SU-DHL-6 (cell line): ENCODE results near the gene DISP1.

Experiments used
- H2AFZ ChIP-seq: fragments of 200-600 bp; sonication (generic); 2 replicates; pipeline ENCODE4 v1.6.1; 2014; ENCODE audit warnings: low read depth, mild to moderate bottlenecking, moderate library complexity, mixed read lengths, antibody characterized with exemption, low read length; ENCODE audit not compliant: severe bottlenecking
- H3F3A ChIP-seq: fragments of 200-600 bp; shearing (Covaris generic); 2 replicates; pipeline ENCODE4 v1.6.0; 2016; ENCODE audit warnings: antibody characterized with exemption, mild to moderate bottlenecking; ENCODE audit not compliant: insufficient read depth
- H3K27ac ChIP-seq: fragments of 200-600 bp; sonication (generic); 2 replicates; pipeline ENCODE4 v1.5.1; 2016; ENCODE audit warnings: low read depth, mild to moderate bottlenecking, low read length, moderate library complexity, mixed read lengths
- H3K27me3 ChIP-seq: fragments of 200-600 bp; sonication (generic), shearing (Covaris generic); 2 replicates; pipeline ENCODE4 v1.6.0; 2014; ENCODE audit warnings: mild to moderate bottlenecking, low read length
- H3K36me3 ChIP-seq: fragments of 200-600 bp; sonication (generic); 2 replicates; pipeline ENCODE4 v1.6.1; 2014; ENCODE audit warnings: mild to moderate bottlenecking, low read length, mixed read lengths
- H3K4me2 ChIP-seq: fragments of 300-600, 200-600 bp; shearing (Covaris generic), sonication (generic); 2 replicates; pipeline ENCODE4 v1.6.0; 2014; ENCODE audit warnings: low read length, low read depth, mild to moderate bottlenecking; ENCODE audit not compliant: poor library complexity, severe bottlenecking
- H3K4me3 ChIP-seq: fragments of 200-600 bp; sonication (generic); 2 replicates; pipeline ENCODE4 v1.5.1; 2014; ENCODE audit warnings: antibody characterized with exemption, low read length, mild to moderate bottlenecking, mixed read lengths; ENCODE audit not compliant: insufficient read depth, poor library complexity, severe bottlenecking
- H3K79me2 ChIP-seq: fragments of 200-600 bp; sonication (generic); 2 replicates; pipeline ENCODE4 v1.6.1; 2014; ENCODE audit warnings: mild to moderate bottlenecking, low read length, moderate library complexity; ENCODE audit not compliant: insufficient read depth
- H3K9ac ChIP-seq: fragments of 200-600 bp; sonication (generic); 2 replicates; pipeline ENCODE4 v1.7.0; 2014; ENCODE audit warnings: mild to moderate bottlenecking, low read length
- H3K9me2 ChIP-seq: fragments of 200-600 bp; sonication (generic); replicated peaks from 2 replicates; pipeline ENCODE4 v1.6.1; 2014; ENCODE audit warnings: low read length; ENCODE audit not compliant: insufficient read depth
- H3K9me3 ChIP-seq: fragments of 200-600 bp; sonication (generic); 2 replicates; pipeline ENCODE4 v1.6.1; 2014; ENCODE audit warnings: low read length, mixed read lengths; ENCODE audit not compliant: insufficient read depth
- H4K20me1 ChIP-seq: fragments of 200-600 bp; sonication (generic); 2 replicates; pipeline ENCODE4 v1.6.1; 2014; ENCODE audit warnings: low read depth, mild to moderate bottlenecking, antibody characterized with exemption, low read length, moderate library complexity, mixed read lengths
- EZH2phosphoT487 ChIP-seq: fragments of 200-600 bp; sonication (generic), shearing (Covaris generic); conservative IDR thresholded peaks from 2 replicates; pipeline ENCODE4 v1.6.1; 2018; ENCODE audit warnings: mild to moderate bottlenecking, antibody characterized with exemption, low read length, moderate library complexity, mixed read lengths
- TF ChIP-seq, protein P1 (sequence below): fragments of 200-600 bp; sonication (generic); IDR thresholded peaks from one replicate; pipeline ENCODE4 v1.5.1; 2017; ENCODE audit warnings: antibody characterized with exemption, mild to moderate bottlenecking, low read length, moderate library complexity; ENCODE audit not compliant: insufficient read depth, poor library complexity, severe bottlenecking

Gene DISP1

GRCh38 chr1:222813866-222814535 lies 838 bp upstream of the DISP1 start:
- H3K27ac ChIP-seq: no peak overlapping the region

GRCh38 chr1:222815440-222815765 lies 564 bp downstream of the DISP1 start:
- Histone ChIP-seq H3K4me3 (peak overlapping the region; percentile 86), H3K27ac (no peak overlapping the region), H3K4me2 (peak overlapping the region; percentile 91), H3K79me2 (0 out of 2 replicates have a peak, but pooled peaks cover 9% of the 10 kb centered on the region), H3K9me2 (no peaks in the 10 kb centered on the region), H3K36me3 (no peaks in the 10 kb centered on the region), H3F3A (no peaks in the 10 kb centered on the region), H3K9me3 (no peaks in the 10 kb centered on the region), H2AFZ (peak overlapping the region; percentile 100), H3K27me3 (no peaks in the 10 kb centered on the region), H4K20me1 (no peaks in the 10 kb centered on the region), H3K9ac (peak overlapping the region; percentile 79)
- TF ChIP-seq, protein P1, sequence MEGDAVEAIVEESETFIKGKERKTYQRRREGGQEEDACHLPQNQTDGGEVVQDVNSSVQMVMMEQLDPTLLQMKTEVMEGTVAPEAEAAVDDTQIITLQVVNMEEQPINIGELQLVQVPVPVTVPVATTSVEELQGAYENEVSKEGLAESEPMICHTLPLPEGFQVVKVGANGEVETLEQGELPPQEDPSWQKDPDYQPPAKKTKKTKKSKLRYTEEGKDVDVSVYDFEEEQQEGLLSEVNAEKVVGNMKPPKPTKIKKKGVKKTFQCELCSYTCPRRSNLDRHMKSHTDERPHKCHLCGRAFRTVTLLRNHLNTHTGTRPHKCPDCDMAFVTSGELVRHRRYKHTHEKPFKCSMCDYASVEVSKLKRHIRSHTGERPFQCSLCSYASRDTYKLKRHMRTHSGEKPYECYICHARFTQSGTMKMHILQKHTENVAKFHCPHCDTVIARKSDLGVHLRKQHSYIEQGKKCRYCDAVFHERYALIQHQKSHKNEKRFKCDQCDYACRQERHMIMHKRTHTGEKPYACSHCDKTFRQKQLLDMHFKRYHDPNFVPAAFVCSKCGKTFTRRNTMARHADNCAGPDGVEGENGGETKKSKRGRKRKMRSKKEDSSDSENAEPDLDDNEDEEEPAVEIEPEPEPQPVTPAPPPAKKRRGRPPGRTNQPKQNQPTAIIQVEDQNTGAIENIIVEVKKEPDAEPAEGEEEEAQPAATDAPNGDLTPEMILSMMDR: no peak

More at GRCh38 chr1:222813866-222814535, 838 bp upstream of the DISP1 start:
- peak overlapping the region; percentile 100 for H2AFZ ChIP-seq
- peak overlapping the region; percentile 79 for H3K9ac ChIP-seq
- no peak overlapping the region for H3K4me3 ChIP-seq
- no peak for TF ChIP-seq EZH2phosphoT487
- TF ChIP-seq, protein P1: no peak
- no peaks in the 10 kb centered on the region for H4K20me1 ChIP-seq
- no peaks in the 10 kb centered on the region for H3K9me2 ChIP-seq
- peak overlapping the region; percentile 91 for H3K4me2 ChIP-seq
- no peaks in the 10 kb centered on the region for H3K9me3 ChIP-seq
- no peaks in the 10 kb centered on the region for H3F3A ChIP-seq
- no peaks in the 10 kb centered on the region for H3K27me3 ChIP-seq
- H3K36me3 ChIP-seq: no peaks in the 10 kb centered on the region
- 0 out of 2 replicates have a peak, but pooled peaks cover 9% of the 10 kb centered on the region for H3K79me2 ChIP-seq

DNA sequence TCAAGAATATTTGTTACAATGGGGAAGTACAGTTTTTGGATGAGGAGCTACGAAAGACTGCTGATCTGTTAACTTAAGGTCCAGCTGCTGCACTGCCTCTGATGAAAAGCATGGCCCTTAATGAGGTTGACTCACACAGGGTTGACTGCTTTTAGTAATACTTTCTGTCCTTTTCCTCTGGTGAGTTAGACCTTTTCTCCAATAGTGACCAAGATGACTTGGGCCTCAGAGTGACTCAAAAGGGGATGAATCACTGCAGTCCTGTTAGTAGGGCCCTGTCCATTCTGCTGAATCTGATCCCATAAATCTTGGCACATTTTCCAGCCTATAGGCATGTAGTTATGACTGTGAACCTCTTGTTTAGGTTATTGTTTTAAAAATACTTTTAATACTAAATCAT lies 2.7 kb downstream of the DISP1 start:
- Histone ChIP-seq H3K36me3 (no peaks in the 10 kb centered on the region), H3K9ac (no peak overlapping the region), H3K79me2 (0 out of 2 replicates have a peak, but pooled peaks cover 9% of the 10 kb centered on the region), H3K4me2 (no peak overlapping the region), H3K27me3 (no peaks in the 10 kb centered on the region), H3K9me2 (no peaks in the 10 kb centered on the region), H3K9me3 (no peaks in the 10 kb centered on the region), H2AFZ (no peak overlapping the region), H3K4me3 (no peak overlapping the region), H4K20me1 (no peaks in the 10 kb centered on the region), H3F3A (no peaks in the 10 kb centered on the region), H3K27ac (no peak overlapping the region)
- TF ChIP-seq EZH2phosphoT487: no peak
- TF ChIP-seq, protein P1: no peak
